Nephron progenitor cell (in vitro differentiated cells): ENCODE data around the gene NRIP1.
A peak's percentile ranks its signal among the peaks of the same experiment; 100 is the strongest.

Experiments used
- DNase-seq: peaks from one replicate; pipeline ENCODE4 v3.0.0; 2021
- H3K27ac Mint-ChIP-seq: 2 replicates; pipeline ENCODE4 v1.8.0; 2021; ENCODE audit warnings: mild to moderate bottlenecking, moderate library complexity, mixed read lengths
- H3K27me3 Mint-ChIP-seq: 2 replicates; pipeline ENCODE4 v1.8.0; 2021; ENCODE audit warnings: mild to moderate bottlenecking, low read depth, mixed read lengths; ENCODE audit not compliant: poor library complexity
- H3K36me3 Mint-ChIP-seq: 2 replicates; pipeline ENCODE4 v1.8.0; 2021; ENCODE audit warnings: low read depth, mixed read lengths
- H3K4me1 Mint-ChIP-seq: 2 replicates; pipeline ENCODE4 v1.8.0; 2021; ENCODE audit warnings: mixed read lengths
- H3K4me3 Mint-ChIP-seq: 2 replicates; pipeline ENCODE4 v1.8.0; 2021; ENCODE audit warnings: mild to moderate bottlenecking, moderate library complexity, mixed read lengths
- H3K9me3 Mint-ChIP-seq: 2 replicates; pipeline ENCODE4 v1.8.0; 2021; ENCODE audit warnings: mild to moderate bottlenecking, moderate library complexity, mixed read lengths
- CTCF ChIP-seq: fragments of 200-600 bp; sonication (generic); IDR thresholded peaks from 2 replicates; pipeline ENCODE4 v1.5.0; 2021; ENCODE audit warnings: antibody characterized with exemption

The NRIP1 gene

GRCh38 chr21:15078180-15078579, 13.4 kb upstream of the NRIP1 start:
- no peaks in the 10 kb centered on the region for H3K36me3 Mint-ChIP-seq
- H3K27ac Mint-ChIP-seq: no peak overlapping the region
- H3K4me1 Mint-ChIP-seq: peaks cover 40% of the 10 kb centered on the region
- no peaks in the 10 kb centered on the region for H3K9me3 Mint-ChIP-seq
- H3K4me3 Mint-ChIP-seq: no peak overlapping the region
- no peak for DNase-seq
- no peak for TF ChIP-seq CTCF
- no peaks in the 10 kb centered on the region for H3K27me3 Mint-ChIP-seq

- no peaks in the 10 kb centered on the region for H3K27me3 Mint-ChIP-seq
- no peak for TF ChIP-seq CTCF
- DNase-seq: no peak
- peaks cover 40% of the 10 kb centered on the region for H3K4me1 Mint-ChIP-seq
- H3K4me3 Mint-ChIP-seq: no peak overlapping the region
- no peaks in the 10 kb centered on the region for H3K9me3 Mint-ChIP-seq
- no peaks in the 10 kb centered on the region for H3K36me3 Mint-ChIP-seq
- H3K27ac Mint-ChIP-seq: no peak overlapping the region
Observed at GRCh38 chr21:15077529-15078145, 12.8 kb upstream of the NRIP1 start.

GRCh38 chr21:15076730-15077129, 11.9 kb upstream of the NRIP1 start:
- H3K4me1 Mint-ChIP-seq: peaks cover 50% of the 10 kb centered on the region
- H3K27me3 Mint-ChIP-seq: no peaks in the 10 kb centered on the region
- no peaks in the 10 kb centered on the region for H3K36me3 Mint-ChIP-seq
- DNase-seq: no peak
- no peak overlapping the region for H3K4me3 Mint-ChIP-seq
- no peak overlapping the region for H3K27ac Mint-ChIP-seq
- no peak for TF ChIP-seq CTCF
- no peaks in the 10 kb centered on the region for H3K9me3 Mint-ChIP-seq

- H3K4me3 Mint-ChIP-seq: no peak overlapping the region
- H3K4me1 Mint-ChIP-seq: peaks cover 40% of the 10 kb centered on the region
- H3K27ac Mint-ChIP-seq: no peak overlapping the region
- H3K9me3 Mint-ChIP-seq: peaks cover 4% of the 10 kb centered on the region
- no peaks in the 10 kb centered on the region for H3K36me3 Mint-ChIP-seq
- no peak for DNase-seq
- peaks cover 3% of the 10 kb centered on the region for H3K27me3 Mint-ChIP-seq
- no peak for TF ChIP-seq CTCF
Observed at GRCh38 chr21:15071009-15071408, 6.2 kb upstream of the NRIP1 start.

GRCh38 chr21:15066123-15066575, 1.3 kb upstream of the NRIP1 start:
- H3K9me3 Mint-ChIP-seq: peaks cover 4% of the 10 kb centered on the region
- H3K36me3 Mint-ChIP-seq: peaks cover 11% of the 10 kb centered on the region
- peaks cover 52% of the 10 kb centered on the region for H3K4me1 Mint-ChIP-seq
- peak overlapping the region; percentile 97 for H3K4me3 Mint-ChIP-seq
- peaks cover 2% of the 10 kb centered on the region for H3K27me3 Mint-ChIP-seq
- no peak for DNase-seq
- TF ChIP-seq CTCF: no peak
- peak overlapping the region; percentile 99 for H3K27ac Mint-ChIP-seq
